Measurements from ENCODE around the gene ATF3.

Gene ATF3

GRCh38 chr1:212565079-212565478 is 43.5 kb upstream of the ATF3 start (continued):
- TF ChIP-seq REPIN1 (tag by site-specific recombination; IDR thresholded peaks at IDR 0.05; ENCODE audit: low read depth) = no peak
- TF ChIP-seq ZNF518A (tag by site-specific recombination; conservative IDR thresholded peaks at IDR 0.05; ENCODE audit: low read depth) = no peak
- TF ChIP-seq SP2 (tag by site-specific recombination; IDR thresholded peaks at IDR 0.05) = peak; percentile 52
- no peak for TF ChIP-seq ZNF140 (tag by site-specific recombination; IDR thresholded peaks at IDR 0.05)
- TF ChIP-seq ZNF843 (tag by site-specific recombination; IDR thresholded peaks at IDR 0.05) = no peak
- no peak for TF ChIP-seq CTCF (tag by site-specific recombination; IDR thresholded peaks at IDR 0.05)
- TF ChIP-seq ZNF76 (tag by site-specific recombination; IDR thresholded peaks at IDR 0.05; ENCODE audit: borderline replicate concordance, low read depth) = no peak

GRCh38 chr1:212565571-212566305 is 42.8 kb upstream of the ATF3 start:
- peaks cover 5% of the 10 kb centered on the region for H3K4me1 ChIP-seq (ENCODE audit: control insufficient read depth, insufficient read depth, low read length)
- no peak overlapping the region for H3K27ac ChIP-seq (ENCODE audit: extremely low read depth, low read depth, low read length)
- CTCF ChIA-PET = interaction anchor here (0.7 to 2.4 kb wide), 2 partner anchors 89 to 110 kb away, joined by 3 to 9 read pairs; no protein-coding TSS in a partner anchor
- H3K4me3 ChIP-seq (ENCODE audit: low read depth, low read length) = no peak overlapping the region
- H3K36me3 ChIP-seq (ENCODE audit: control insufficient read depth in 2 of 2, insufficient read depth in 1 of 2, low read length in 2 of 2) = no peaks in the 10 kb centered on the region
- no peaks in the 10 kb centered on the region for H3K9me3 ChIP-seq (ENCODE audit: control insufficient read depth, insufficient read depth, low read depth, low read length)
- POLR2A ChIA-PET = interaction anchor here (2.4 kb wide), 1 partner anchor 43 kb away, joined by 33 read pairs; the partner anchor contains the start of gene ATF3
- TF ChIP-seq SCRT1 (tag by site-specific recombination; IDR thresholded peaks at IDR 0.05; ENCODE audit: borderline replicate concordance) (peak; percentile 72; the same call in 1 of the 2 replicates), SCRT2 (tag by site-specific recombination; IDR thresholded peaks at IDR 0.05) (peak; percentile 95), ZBTB8A (tag by site-specific recombination; IDR thresholded peaks at IDR 0.05) (no peak), RBAK (tag by site-specific recombination; IDR thresholded peaks at IDR 0.05) (no peak)

GRCh38 chr1:212566522-212567479 is 41.8 kb upstream of the ATF3 start:
- CTCF ChIA-PET = interaction anchor here (0.6 to 2.4 kb wide), 7 partner anchors 28 to 171 kb away, joined by 3 to 9 read pairs (median 3); no protein-coding TSS in a partner anchor
- H3K36me3 ChIP-seq (ENCODE audit: control insufficient read depth in 2 of 2, insufficient read depth in 1 of 2, low read length in 2 of 2) = no peaks in the 10 kb centered on the region
- TF ChIP-seq, protein P1, sequence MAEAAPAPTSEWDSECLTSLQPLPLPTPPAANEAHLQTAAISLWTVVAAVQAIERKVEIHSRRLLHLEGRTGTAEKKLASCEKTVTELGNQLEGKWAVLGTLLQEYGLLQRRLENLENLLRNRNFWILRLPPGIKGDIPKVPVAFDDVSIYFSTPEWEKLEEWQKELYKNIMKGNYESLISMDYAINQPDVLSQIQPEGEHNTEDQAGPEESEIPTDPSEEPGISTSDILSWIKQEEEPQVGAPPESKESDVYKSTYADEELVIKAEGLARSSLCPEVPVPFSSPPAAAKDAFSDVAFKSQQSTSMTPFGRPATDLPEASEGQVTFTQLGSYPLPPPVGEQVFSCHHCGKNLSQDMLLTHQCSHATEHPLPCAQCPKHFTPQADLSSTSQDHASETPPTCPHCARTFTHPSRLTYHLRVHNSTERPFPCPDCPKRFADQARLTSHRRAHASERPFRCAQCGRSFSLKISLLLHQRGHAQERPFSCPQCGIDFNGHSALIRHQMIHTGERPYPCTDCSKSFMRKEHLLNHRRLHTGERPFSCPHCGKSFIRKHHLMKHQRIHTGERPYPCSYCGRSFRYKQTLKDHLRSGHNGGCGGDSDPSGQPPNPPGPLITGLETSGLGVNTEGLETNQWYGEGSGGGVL (tag by site-specific recombination; IDR thresholded peaks at IDR 0.05) = peak; percentile 34; the same call in 1 of the 2 replicates
- TF ChIP-seq, protein P2, sequence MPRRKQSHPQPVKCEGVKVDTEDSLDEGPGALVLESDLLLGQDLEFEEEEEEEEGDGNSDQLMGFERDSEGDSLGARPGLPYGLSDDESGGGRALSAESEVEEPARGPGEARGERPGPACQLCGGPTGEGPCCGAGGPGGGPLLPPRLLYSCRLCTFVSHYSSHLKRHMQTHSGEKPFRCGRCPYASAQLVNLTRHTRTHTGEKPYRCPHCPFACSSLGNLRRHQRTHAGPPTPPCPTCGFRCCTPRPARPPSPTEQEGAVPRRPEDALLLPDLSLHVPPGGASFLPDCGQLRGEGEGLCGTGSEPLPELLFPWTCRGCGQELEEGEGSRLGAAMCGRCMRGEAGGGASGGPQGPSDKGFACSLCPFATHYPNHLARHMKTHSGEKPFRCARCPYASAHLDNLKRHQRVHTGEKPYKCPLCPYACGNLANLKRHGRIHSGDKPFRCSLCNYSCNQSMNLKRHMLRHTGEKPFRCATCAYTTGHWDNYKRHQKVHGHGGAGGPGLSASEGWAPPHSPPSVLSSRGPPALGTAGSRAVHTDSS (tag by site-specific recombination; IDR thresholded peaks at IDR 0.05) = no peak
- peak; percentile 18; the same call in 1 of the 2 replicates for TF ChIP-seq REST (tag by site-specific recombination; IDR thresholded peaks at IDR 0.05)
- no peak for TF ChIP-seq IKZF3 (tag by site-specific recombination; IDR thresholded peaks at IDR 0.05)

More at GRCh38 chr1:212566522-212567479, 41.8 kb upstream of the ATF3 start:
- POLR2A ChIA-PET = interaction anchor here (0.6 to 2.4 kb wide), 3 partner anchors 30 to 43 kb away, joined by 4 to 33 read pairs (median 4); partner anchors contain the start of gene ATF3
- Histone ChIP-seq H3K9me3 (ENCODE audit: control insufficient read depth, insufficient read depth, low read depth, low read length) (no peaks in the 10 kb centered on the region), H3K4me3 (ENCODE audit: low read depth, low read length) (peak overlapping the region; percentile 33), H3K4me1 (ENCODE audit: control insufficient read depth, insufficient read depth, low read length) (peaks cover 5% of the 10 kb centered on the region), H3K27ac (ENCODE audit: extremely low read depth, low read depth, low read length) (0 out of 2 replicates have a peak overlapping the region, but pooled peaks have one; percentile 8)

Data from HEK293 (cell line).